GM18505 (cell line): Measurements from ENCODE around the gene ECI2.
"Not testable (repeated sequence)": the region's sequence is repeated elsewhere in the genome, so short reads cannot be mapped to it uniquely, and the experiment has no call there.

Experiments
- ATAC-seq: cut with Tn5 transposase; IDR thresholded peaks from one replicate; pipeline ENCODE4 v1.9.1; 2021; ENCODE audit not compliant: unreplicated experiment
- POLR2A ChIP-seq: IDR thresholded peaks from 4 replicates; pipeline ENCODE4 v1.6.1; 2011; ENCODE audit warnings: borderline replicate concordance; ENCODE audit not compliant: insufficient read depth, insufficient read length; ENCODE audit errors: extremely low read depth

Gene ECI2

GRCh38 chr6:4105980-4106536 lies 29.3 kb downstream of the ECI2 start:
- ATAC-seq = no peak
- TF ChIP-seq POLR2A = no peak

GRCh38 chr6:4103929-4104328 lies 31.4 kb downstream of the ECI2 start:
- ATAC-seq = no peak

GRCh38 chr6:4102687-4103244 lies 32.6 kb downstream of the ECI2 start:
- TF ChIP-seq POLR2A = no peak
- no peak for ATAC-seq

More at GRCh38 chr6:4103929-4104328, 31.4 kb downstream of the ECI2 start:
- TF ChIP-seq POLR2A = no peak

GRCh38 chr6:4101298-4101697 lies 34.1 kb downstream of the ECI2 start:
- TF ChIP-seq POLR2A = no peak
- no peak for ATAC-seq

GRCh38 chr6:4100655-4101054 lies 34.7 kb downstream of the ECI2 start:
- ATAC-seq = no peak
- TF ChIP-seq POLR2A = no peak

GRCh38 chr6:4093288-4093687 lies 42.1 kb downstream of the ECI2 start:
- no peak for ATAC-seq
- no peak for TF ChIP-seq POLR2A

- ATAC-seq = no peak
Observed at GRCh38 chr6:4091941-4092340, 43.4 kb downstream of the ECI2 start.

GRCh38 chr6:4090043-4090442 lies 45.3 kb downstream of the ECI2 start:
- ATAC-seq = not testable (repeated sequence)

More at GRCh38 chr6:4091941-4092340, 43.4 kb downstream of the ECI2 start:
- TF ChIP-seq POLR2A = no peak

GRCh38 chr6:4088704-4089103 lies 46.7 kb downstream of the ECI2 start:
- no peak for TF ChIP-seq POLR2A
- ATAC-seq = no peak

- no peak for TF ChIP-seq POLR2A
- ATAC-seq = no peak
Observed at GRCh38 chr6:4085332-4085700, 50.1 kb downstream of the ECI2 start.

- ATAC-seq = no peak
- TF ChIP-seq POLR2A = no peak
Observed at GRCh38 chr6:4084444-4085331, 50.7 kb downstream of the ECI2 start.

GRCh38 chr6:4078691-4079471 lies 56.5 kb downstream of the ECI2 start, which contains the start of gene FAM217A:
Gene FAM217A, minus strand, starts transcription at chr6:4079137. Its CDS starts 1,723 bp downstream, at chr6:4077414.
- ATAC-seq = no peak
- TF ChIP-seq POLR2A = no peak
